GM12874 (cell line): ENCODE measurements around the gene WRAP53.

Experiments used
- CTCF ChIP-seq: IDR thresholded peaks from 2 replicates; pipeline ENCODE4 v1.5.1; 2011; ENCODE audit warnings: low read depth, mild to moderate bottlenecking, control low read depth, low read length, moderate library complexity; ENCODE audit not compliant: insufficient read depth

WRAP53 gene

DNA sequence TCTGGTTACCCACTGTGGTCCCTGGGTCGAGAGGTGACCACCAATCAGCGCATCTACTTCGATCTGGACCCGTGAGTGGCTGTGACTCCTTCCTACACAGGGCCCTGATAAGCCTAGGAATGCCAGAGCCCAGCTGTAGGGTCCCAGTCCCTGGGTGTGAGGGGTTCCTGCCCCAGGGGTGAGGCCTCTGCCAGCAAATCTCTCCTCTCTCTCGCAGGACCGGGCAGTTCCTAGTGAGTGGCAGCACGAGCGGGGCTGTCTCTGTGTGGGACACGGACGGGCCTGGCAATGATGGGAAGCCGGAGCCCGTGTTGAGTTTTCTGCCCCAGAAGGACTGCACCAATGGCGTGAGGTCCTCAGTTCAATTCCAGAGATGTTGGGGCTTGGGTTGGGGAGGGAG lies 14.5 kb downstream of the WRAP53 start:
- no peak for TF ChIP-seq CTCF

DNA sequence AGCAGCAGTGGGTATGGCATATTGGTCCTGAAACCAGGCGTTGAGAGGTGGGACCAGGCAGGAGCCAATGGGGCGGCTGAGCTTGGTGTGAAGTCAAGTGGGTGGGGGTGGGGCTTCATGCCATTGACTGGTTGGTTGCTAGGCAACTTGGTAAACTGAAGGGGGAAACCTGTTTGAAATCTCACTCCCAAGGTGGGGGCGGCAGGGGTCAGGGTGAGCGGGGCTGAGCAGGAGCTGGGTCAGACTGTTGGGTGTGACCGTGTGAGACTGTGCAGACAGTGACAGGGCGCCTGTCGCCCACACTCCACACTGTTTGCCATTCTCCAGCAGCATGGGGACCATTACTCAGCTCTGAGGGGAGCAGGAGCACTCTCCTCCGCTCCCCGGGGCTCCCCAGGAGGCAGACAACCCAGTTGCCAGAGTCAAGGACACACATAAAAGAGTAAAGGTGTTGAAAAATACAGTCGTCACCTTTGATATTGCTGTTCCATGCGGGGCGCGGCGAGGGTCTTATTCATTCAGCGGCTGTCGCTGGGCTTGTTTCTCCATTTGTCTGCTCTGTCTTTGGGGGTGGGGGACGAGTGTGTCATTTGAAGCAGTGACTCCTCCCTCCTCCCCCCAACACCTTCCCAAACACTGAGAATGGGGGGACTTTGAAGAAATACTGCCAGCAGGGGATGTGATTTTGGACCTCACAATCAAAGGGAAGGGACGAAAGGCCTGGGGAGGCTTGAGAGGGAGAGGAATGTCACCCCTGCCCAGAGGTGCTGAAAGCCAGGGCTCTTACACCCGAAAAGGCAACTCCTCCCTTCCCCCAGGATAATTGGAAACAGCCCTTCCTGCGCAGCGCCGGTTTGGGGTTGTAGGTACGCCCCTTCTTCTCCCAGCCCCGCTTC lies 15.6 kb downstream of the WRAP53 start:
- no peak for TF ChIP-seq CTCF

GRCh38 chr17:7704601-7705268 lies 16.5 kb downstream of the WRAP53 start, which contains the start of gene EFNB3:
Gene EFNB3 (plus strand): TSS chr17:7705202. CDS start chr17:7705599, 397 bp downstream.
- TF ChIP-seq CTCF = no peak

DNA sequence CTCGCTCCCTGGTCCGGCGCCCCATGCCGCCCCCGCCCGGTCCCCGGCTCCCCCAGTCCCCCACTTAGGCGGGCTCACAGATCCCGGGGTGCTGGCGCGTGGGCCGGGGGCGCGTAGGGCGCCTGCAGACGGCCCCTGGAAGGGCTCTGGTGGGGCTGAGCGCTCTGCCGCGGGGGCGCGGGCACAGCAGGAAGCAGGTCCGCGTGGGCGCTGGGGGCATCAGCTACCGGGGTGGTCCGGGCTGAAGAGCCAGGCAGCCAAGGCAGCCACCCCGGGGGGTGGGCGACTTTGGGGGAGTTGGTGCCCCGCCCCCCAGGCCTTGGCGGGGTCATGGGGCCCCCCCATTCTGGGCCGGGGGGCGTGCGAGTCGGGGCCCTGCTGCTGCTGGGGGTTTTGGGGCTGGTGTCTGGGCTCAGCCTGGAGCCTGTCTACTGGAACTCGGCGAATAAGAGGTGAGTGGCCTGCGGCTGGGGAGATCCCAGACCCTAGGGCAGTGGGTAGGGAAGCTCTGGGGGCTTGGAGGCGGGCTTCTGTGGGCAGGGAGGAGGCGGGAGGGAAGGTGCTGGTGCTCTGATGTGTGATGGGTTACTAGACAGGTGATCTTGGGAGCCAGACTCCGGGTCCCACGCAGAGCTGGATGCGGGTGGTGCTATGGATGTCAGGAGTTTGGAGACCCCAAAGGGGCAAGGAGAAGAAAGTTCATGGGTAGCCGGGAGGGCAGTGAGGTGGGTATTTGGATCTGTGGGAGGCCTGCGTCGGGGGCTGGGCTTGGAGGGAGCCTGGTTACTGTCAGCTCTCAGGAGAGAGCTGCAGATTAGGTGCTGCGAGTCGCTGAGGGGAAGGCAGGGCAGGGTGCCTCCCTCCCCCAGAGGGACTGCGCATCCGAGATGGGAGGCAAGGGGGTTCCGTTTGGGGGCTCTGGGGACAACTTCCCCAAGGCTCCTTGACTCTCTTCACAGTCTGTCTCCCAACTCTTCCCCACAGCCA lies 17.3 kb downstream of the WRAP53 start:
- TF ChIP-seq CTCF = no peak

- TF ChIP-seq CTCF = no peak
Measured at GRCh38 chr17:7706631-7707354, 18.5 kb downstream of the WRAP53 start.

DNA sequence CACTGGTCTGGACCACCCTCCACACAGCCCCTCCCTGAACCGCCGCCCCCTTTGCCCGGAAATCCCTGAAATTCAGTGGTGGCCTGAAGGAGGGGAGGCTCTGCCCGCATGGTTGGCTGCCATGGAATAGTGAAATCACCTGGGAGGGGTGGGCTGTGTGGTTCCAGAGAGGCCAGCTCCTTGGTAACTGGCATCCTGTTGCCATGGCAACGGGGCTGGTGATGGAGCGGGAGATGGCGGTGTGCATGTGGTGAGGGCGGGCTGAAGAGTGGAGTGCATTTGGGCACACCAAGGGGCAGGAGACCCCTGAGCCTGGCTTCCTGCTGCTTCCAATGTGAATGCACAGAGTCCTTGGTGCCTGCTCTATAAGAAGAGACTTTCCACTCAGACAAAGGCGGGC lies 19.2 kb downstream of the WRAP53 start:
- TF ChIP-seq CTCF = no peak
